IgD-negative memory B cell (primary cell): ENCODE data around the gene WIPF3. TPM values are rescaled to one million over a fixed set of nuclear protein-coding genes. Genes with fewer than 3 reads are reported as not detected.

Source experiments
- H3K27ac Mint-ChIP-seq, 3 donors: one replicate each; pipeline ENCODE4 v1.8.0; 2020 to 2022; ENCODE audit warnings: mild to moderate bottlenecking in 3 of 3, mixed read lengths in 3 of 3, moderate library complexity in 1 of 3
- H3K27me3 Mint-ChIP-seq: one replicate; pipeline ENCODE4 v1.8.0; 2021; ENCODE audit warnings: mixed read lengths
- H3K36me3 Mint-ChIP-seq: one replicate; pipeline ENCODE4 v1.8.0; 2020; ENCODE audit warnings: mild to moderate bottlenecking, mixed read lengths
- H3K4me1 Mint-ChIP-seq, 3 donors: one replicate each; pipeline ENCODE4 v1.8.0; 2020 to 2022; ENCODE audit warnings: mixed read lengths in 3 of 3, mild to moderate bottlenecking in 1 of 3
- H3K4me3 Mint-ChIP-seq, 4 donors: one replicate each; pipeline ENCODE4 v1.8.0; 2020 to 2022; ENCODE audit warnings: mild to moderate bottlenecking in 4 of 4, mixed read lengths in 4 of 4, moderate library complexity in 3 of 4
- H3K9me3 Mint-ChIP-seq, 3 donors: one replicate each; pipeline ENCODE4 v1.8.0; 2020 to 2021; ENCODE audit warnings: mixed read lengths in 3 of 3, mild to moderate bottlenecking in 1 of 3
- polyA plus RNA-seq: library from polyadenylated mRNA; unstranded; fragments of 300-500 nt; fragmentation: Illumina TruSeq; gene quantifications from one replicate; pipeline ENCODE4 v1.2.3, GENCODE V29; 2021

Gene WIPF3
- polyA plus RNA-seq, 1 donor from 2014 or later, result not detected

DNA sequence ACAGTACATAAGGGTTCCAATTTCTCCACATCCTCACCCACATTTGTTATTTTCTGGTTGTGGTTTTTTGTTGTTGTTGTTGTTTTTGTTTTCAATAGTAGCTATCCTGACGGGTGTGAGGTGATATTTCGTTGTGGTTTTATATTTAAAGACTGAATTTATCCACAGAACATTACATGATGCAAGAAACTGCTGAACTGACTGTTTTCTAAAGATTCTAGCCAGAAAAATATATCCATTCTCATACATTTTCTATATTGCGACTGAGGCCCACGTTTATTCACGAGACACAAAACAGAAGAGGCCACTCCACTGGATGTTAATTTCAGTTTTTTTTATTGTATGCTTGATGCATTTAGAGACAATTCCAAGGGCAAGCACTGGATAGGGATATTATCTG lies 113.5 kb downstream of the WIPF3 start:
- no peaks in the 10 kb centered on the region for H3K27me3 Mint-ChIP-seq
- H3K27ac Mint-ChIP-seq, result no peak overlapping the region
- H3K36me3 Mint-ChIP-seq, result peaks cover 6% of the 10 kb centered on the region
- no peaks in the 10 kb centered on the region for H3K4me1 Mint-ChIP-seq
- no peaks in the 10 kb centered on the region for H3K9me3 Mint-ChIP-seq
- H3K4me3 Mint-ChIP-seq, result no peak overlapping the region

DNA sequence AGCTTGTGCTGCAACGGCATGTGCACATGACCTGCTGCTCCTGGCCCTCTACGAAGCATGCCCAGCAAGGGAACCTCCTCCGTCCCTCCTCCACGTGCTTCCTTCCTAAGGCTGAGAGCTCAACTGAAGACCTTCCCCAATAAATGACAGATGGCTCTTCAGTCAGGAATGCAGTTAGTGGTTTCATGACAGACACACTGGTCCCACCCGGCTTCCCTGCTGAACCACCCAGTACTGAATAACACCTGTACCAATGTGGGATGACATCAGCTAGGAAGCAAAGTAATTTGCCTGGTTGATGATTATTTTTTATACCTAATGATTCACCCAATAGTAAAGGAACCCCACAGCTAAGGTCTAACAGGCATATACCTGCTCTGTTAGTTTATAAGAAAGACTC lies 114.2 kb downstream of the WIPF3 start:
- no peaks in the 10 kb centered on the region for H3K4me1 Mint-ChIP-seq
- no peaks in the 10 kb centered on the region for H3K27me3 Mint-ChIP-seq
- H3K27ac Mint-ChIP-seq, result no peak overlapping the region
- H3K4me3 Mint-ChIP-seq, result no peak overlapping the region
- no peaks in the 10 kb centered on the region for H3K9me3 Mint-ChIP-seq
- H3K36me3 Mint-ChIP-seq, result peaks cover 6% of the 10 kb centered on the region

DNA sequence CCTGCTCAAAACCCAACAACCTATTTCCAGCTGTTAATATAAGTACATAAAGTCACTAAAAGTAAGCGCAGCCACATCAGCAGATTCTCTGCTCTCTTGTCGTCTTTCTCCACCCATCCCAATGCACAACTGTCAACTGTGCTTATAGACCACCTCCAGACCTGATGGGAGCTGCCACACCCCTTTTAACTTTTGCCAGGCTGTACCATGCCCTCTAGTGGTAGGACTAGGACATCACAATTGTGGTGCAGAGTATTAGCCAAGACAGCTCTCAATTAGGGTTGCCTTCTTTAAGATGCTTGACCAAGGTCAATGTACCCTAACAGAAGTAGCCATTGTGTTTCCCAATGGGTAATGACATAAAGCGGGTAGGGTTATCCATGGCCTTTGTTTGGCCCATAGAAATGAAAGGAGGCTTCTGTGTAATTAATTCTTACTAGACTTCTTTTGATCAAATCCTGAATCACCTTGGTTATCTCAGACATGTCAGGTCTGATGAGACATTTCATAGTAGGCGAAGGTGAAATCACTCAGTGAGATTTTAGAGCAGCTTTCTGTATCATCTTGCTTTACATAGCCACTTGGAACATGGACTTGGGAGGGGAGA lies 115.2 kb downstream of the WIPF3 start:
- no peak overlapping the region for H3K27ac Mint-ChIP-seq
- H3K27me3 Mint-ChIP-seq, result no peaks in the 10 kb centered on the region
- no peak overlapping the region for H3K4me3 Mint-ChIP-seq
- H3K9me3 Mint-ChIP-seq, result no peaks in the 10 kb centered on the region
- peaks cover 6% of the 10 kb centered on the region for H3K36me3 Mint-ChIP-seq
- H3K4me1 Mint-ChIP-seq, result no peaks in the 10 kb centered on the region

DNA sequence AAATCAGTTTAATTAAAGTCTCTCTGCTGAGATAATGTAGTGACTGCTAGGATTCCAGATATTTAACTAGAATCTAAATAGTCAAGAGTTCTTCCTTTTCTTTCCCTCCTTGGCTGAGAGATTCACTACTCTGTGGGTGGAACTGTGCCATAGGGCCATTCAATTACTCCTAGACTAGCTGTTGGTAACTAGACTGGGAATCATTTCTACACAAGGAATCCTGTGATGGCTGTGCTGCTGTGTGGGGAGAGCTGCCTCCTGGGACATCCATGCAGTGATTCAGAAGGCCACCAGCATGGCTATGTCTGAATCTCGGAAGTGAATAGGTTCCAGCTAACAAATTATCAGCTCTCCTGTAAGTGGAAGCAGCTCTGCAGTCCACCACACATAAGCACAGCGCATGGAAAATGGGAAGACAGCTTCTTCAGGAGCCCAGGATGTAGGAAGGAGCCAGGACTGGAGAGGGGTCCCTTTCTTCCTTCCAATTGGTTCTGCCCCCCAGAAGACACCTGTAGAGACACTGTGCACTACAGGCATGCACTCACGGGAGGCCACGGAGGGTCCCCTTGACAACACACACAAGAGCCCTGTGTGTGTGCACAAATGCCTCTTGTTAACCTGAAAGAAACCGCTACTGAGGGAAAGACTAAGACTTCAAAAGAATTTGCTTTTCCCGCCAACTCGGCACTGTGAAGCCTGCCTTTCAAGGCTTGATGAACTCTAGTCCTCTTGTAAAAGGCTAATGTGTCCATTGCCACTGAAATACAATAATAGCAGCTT lies 116.8 kb downstream of the WIPF3 start:
- H3K9me3 Mint-ChIP-seq, result no peaks in the 10 kb centered on the region
- H3K4me3 Mint-ChIP-seq, result no peak overlapping the region
- H3K36me3 Mint-ChIP-seq, result peaks cover 6% of the 10 kb centered on the region
- no peaks in the 10 kb centered on the region for H3K4me1 Mint-ChIP-seq
- H3K27me3 Mint-ChIP-seq, result no peaks in the 10 kb centered on the region
- H3K27ac Mint-ChIP-seq, result no peak overlapping the region

DNA sequence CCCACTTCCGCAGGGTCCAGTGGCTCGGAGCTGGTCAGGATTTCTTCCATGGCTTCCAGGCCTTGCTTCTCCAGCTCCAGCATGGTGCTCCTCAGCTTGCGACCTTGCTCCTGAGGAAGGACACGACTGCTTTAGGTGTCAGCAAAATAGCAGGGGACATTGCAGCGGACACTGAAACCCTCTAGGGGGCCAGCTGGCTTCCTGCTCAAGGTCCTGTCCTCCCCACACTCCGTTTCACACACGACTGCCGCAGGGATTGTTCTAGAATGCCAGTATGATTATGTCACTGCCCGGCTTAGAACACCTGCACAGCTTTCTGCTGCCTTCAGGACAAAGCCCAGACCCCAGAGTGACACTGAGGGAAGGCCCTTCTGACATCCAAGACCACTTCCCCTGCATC lies 117.7 kb downstream of the WIPF3 start:
- no peaks in the 10 kb centered on the region for H3K4me1 Mint-ChIP-seq
- peaks cover 6% of the 10 kb centered on the region for H3K36me3 Mint-ChIP-seq
- H3K27me3 Mint-ChIP-seq, result no peaks in the 10 kb centered on the region
- no peaks in the 10 kb centered on the region for H3K9me3 Mint-ChIP-seq
- no peak overlapping the region for H3K4me3 Mint-ChIP-seq
- H3K27ac Mint-ChIP-seq, result peak overlapping the region in 1 of 3 donors; percentile 25

DNA sequence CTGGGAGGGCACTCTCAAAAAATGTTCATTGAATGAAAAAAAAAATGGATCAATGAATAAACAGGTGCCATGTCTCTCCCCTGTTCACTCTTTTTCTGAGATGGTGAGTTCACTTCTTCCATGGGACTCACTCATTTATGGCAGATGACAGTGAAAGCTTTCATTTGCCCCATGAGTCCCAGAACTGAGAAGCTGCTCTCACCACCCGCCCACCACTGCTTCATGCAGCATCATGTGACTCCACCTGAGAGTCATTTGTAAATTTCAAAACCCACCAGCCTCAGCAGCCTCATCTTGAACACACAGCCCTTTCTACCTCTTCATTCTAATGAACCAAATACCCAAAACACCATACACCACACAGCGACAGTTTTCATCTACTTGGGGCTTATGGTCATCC lies 118.4 kb downstream of the WIPF3 start:
- no peaks in the 10 kb centered on the region for H3K9me3 Mint-ChIP-seq
- peak overlapping the region in 1 of 3 donors; percentile 25 for H3K27ac Mint-ChIP-seq
- H3K27me3 Mint-ChIP-seq, result no peaks in the 10 kb centered on the region
- peaks cover 5% of the 10 kb centered on the region for H3K36me3 Mint-ChIP-seq
- no peak overlapping the region for H3K4me3 Mint-ChIP-seq
- H3K4me1 Mint-ChIP-seq, result no peaks in the 10 kb centered on the region

DNA sequence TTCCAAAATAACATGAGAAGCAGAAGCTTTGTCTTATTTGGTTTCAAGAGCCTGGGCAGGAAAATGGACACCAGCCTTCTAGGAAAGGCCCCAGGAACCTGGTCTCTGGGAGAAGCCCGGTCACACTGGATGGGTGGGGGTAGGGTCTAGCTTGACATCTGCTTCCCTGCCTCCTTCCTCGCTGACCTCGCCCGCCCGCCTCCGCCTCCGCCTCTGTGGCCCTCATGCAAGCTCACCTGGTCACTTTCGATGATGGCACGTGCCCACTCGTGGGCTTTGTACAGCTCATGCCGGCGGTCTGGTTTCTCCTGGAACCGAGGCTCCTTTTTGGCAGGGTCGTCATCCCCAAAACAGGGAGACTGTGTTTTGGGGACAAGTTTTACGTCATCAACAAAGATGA lies 119.9 kb downstream of the WIPF3 start:
- H3K27me3 Mint-ChIP-seq, result no peaks in the 10 kb centered on the region
- no peak overlapping the region for H3K4me3 Mint-ChIP-seq
- H3K4me1 Mint-ChIP-seq, result no peaks in the 10 kb centered on the region
- no peak overlapping the region for H3K27ac Mint-ChIP-seq
- peaks cover 4% of the 10 kb centered on the region for H3K36me3 Mint-ChIP-seq
- H3K9me3 Mint-ChIP-seq, result no peaks in the 10 kb centered on the region

DNA sequence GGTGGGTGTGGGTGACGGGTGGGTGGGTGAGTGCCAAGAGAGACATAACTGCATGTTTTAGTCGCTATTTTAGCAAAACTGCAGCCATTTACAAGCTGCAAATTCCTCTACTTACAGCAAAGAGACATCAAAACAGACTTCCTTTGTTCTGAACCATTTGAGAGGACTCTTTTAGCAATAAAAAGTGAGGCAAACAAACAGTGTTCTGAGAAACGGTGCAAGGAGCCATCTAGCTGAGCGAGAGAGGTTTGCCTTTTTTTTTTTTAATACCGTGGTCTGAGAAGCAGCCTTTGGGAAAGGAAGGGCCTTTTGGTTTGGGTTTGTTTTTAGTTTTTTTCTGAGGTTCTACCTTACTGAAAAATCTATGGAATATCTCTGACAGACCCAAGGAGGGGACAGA lies 120.4 kb downstream of the WIPF3 start:
- no peak overlapping the region for H3K27ac Mint-ChIP-seq
- no peaks in the 10 kb centered on the region for H3K9me3 Mint-ChIP-seq
- no peak overlapping the region for H3K4me3 Mint-ChIP-seq
- H3K4me1 Mint-ChIP-seq, result no peaks in the 10 kb centered on the region
- no peaks in the 10 kb centered on the region for H3K27me3 Mint-ChIP-seq
- H3K36me3 Mint-ChIP-seq, result peaks cover 4% of the 10 kb centered on the region

DNA sequence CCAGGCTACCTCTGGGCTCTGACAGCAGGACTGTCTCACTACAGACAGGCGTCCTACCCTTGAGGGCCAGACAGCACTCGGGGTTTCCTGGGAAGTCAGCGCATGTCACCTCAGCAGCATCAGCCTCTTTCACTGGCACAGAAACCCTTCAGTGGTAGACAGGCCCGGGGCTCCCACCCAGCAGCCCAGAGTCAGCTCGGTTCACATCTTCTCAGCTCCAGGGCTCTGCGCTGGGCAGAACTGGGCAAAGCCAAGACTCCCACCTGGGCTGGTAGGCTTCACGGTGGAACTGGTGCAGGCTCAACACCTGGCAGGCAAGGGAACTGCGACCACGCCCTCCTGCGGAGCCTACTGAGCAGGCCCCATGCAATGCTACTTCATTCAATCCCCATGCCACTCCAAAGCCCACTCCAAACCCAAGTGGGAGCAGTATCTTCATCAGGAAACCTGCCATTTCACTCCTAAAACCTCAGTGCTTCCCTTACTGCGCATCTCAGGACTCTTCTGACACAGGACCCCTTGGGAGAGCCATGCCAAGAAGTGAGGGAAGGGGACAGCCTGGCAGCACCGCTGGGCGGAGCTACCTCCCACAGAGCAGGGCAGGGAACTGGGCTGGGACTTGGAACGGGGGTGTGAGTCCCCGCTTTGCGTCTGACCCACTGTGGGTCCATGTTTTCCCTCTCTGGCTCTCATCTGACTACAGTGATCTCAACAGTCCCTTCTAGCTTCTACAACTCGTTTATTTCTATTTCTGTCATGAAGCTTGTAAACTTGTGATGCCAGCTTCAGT lies 122.9 kb downstream of the WIPF3 start:
- peaks cover 3% of the 10 kb centered on the region for H3K36me3 Mint-ChIP-seq
- no peaks in the 10 kb centered on the region for H3K27me3 Mint-ChIP-seq
- H3K4me3 Mint-ChIP-seq, result no peak overlapping the region
- H3K4me1 Mint-ChIP-seq, result peaks cover 0 to 2% (median 0%) of the 10 kb centered on the region in 3 donors
- no peaks in the 10 kb centered on the region for H3K9me3 Mint-ChIP-seq
- no peak overlapping the region for H3K27ac Mint-ChIP-seq

DNA sequence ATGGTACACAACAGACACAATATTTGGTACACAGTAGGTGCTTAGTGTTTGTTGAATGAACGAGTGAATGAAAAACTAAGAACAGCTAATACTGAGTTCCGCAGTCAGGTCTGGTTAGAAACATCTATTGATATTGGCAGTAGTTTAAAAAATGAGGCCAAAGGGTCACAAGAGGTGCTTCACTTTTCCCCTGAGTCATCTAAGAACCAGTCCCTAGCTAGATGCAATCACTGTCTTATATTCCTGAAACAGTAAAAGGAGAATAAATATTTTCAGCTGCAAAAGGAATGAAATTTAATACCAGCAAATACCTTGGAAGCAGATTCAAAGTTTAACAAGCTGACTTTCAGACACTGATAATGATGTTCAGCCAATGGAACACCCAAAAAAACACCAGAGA lies 128.8 kb downstream of the WIPF3 start:
- Mint-ChIP-seq H3K27me3 (no peaks in the 10 kb centered on the region), H3K4me1 (peaks cover 0 to 2% (median 0%) of the 10 kb centered on the region in 3 donors), H3K9me3 (no peaks in the 10 kb centered on the region), H3K36me3 (peaks cover 4% of the 10 kb centered on the region), H3K27ac (no peak overlapping the region), H3K4me3 (no peak overlapping the region)

DNA sequence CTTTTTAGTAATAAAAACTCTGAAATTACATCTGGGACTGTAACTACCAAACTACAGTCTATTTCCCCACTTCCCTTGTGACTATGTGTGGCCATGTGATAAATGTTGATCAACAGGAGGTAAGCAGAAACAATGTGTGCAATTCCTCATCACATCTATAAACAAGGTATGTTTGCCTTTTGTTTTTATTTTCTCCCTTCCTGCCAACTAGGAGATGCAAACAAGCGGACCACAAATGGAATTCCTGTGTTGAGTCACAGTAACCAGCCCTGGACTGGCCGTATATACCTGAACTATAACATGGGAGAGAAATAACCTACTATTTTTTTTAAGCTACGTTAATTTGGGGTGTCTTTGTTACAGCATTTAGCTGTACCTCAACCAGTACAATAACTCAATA lies 130.8 kb downstream of the WIPF3 start:
- H3K9me3 Mint-ChIP-seq, result no peaks in the 10 kb centered on the region
- no peak overlapping the region for H3K27ac Mint-ChIP-seq
- peaks cover 0 to 2% (median 0%) of the 10 kb centered on the region in 3 donors for H3K4me1 Mint-ChIP-seq
- peaks cover 7% of the 10 kb centered on the region for H3K36me3 Mint-ChIP-seq
- H3K27me3 Mint-ChIP-seq, result no peaks in the 10 kb centered on the region
- no peak overlapping the region for H3K4me3 Mint-ChIP-seq

DNA sequence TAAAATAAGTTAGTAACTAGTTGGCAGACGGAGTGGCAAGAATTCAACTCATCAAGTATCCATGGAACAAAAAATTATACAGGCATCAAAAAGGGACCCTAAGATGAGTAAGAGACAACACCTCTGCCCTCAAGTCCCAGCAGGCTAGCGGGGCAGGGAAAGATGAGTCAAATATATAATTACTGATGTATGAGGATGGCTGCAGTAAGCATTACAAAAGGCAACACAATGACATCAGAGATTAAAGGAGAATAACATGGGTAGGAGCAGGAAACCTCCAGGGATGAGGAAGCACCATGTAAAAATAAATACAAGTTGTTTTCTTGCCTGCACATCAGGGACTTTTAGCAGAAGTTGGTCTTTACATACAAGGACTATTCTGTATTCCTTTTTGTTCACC lies 133.9 kb downstream of the WIPF3 start:
- H3K27me3 Mint-ChIP-seq, result no peaks in the 10 kb centered on the region

DNA sequence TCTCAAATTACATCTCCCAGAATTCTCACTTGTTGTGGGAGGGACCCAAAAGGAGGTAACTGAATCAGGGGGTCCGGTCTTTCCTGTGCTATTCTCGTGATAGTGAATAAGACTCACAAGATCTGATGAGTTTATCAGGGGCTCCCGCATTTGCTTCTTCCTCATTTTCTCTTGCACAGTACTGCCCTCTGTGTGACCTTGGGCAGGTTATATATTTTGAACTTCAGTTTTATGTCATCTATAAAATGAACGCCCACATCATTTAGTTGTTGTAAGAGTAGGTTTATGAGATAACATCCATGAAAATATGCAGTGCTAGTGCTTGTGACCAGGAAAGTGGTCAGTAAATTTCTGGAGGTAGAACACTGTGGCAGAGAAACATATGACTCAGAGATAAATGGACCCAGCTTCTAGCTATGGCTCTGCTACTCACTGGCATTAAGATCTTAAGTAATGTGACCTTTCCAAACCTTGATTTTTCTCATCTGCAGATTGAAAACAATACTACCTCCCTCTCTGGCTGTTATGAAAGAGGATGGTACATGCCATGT lies 139.0 kb downstream of the WIPF3 start:
- Mint-ChIP-seq H3K9me3 (no peaks in the 10 kb centered on the region), H3K4me3 (no peak overlapping the region), H3K27ac (no peak overlapping the region), H3K36me3 (peaks cover 7% of the 10 kb centered on the region), H3K27me3 (no peaks in the 10 kb centered on the region), H3K4me1 (peaks cover 0 to 2% (median 0%) of the 10 kb centered on the region in 3 donors)

More for the DNA sequence above, 133.9 kb downstream of the WIPF3 start:
- no peak overlapping the region for H3K4me3 Mint-ChIP-seq
- H3K36me3 Mint-ChIP-seq, result peaks cover 7% of the 10 kb centered on the region
- H3K4me1 Mint-ChIP-seq, result no peaks in the 10 kb centered on the region
- no peak overlapping the region for H3K27ac Mint-ChIP-seq
- no peaks in the 10 kb centered on the region for H3K9me3 Mint-ChIP-seq

DNA sequence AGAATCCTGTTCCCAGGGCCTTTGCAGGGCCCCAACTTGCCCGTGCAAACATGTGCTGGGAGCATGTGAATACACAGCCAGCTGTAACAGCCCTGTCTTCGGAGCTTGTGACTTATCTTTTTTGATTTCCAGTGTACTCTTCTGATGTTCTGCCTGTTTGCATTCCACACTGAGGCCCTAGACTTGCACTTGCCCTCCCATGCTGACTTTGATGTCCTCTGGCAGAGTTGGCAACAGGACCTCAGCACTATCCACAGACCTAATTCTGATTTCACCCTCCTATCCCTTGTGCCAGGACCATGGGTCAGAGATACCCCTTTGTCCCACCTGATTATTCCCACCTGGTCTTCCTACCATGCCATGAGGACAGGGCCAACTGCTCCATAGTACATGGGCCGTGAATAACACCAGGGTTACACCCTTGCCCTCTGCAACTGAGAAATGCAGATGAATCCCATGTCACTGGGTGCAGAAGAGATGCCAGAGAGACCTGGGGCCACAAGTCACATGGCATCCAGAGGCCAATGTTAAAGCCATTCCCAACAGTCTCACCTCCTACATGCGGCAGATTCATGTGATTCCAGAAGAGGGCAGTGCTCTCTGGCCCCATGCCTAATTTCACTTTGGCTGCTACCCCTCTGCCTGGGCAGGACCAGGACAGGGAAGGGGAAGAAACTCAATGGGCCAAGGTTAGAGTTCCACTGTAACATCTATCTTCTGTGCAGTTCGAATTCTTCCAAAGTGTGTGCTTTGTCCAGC lies 140.3 kb downstream of the WIPF3 start:
- Mint-ChIP-seq H3K36me3 (peaks cover 9% of the 10 kb centered on the region), H3K27ac (peak overlapping the region in 1 of 3 donors; percentile 13), H3K4me1 (peaks cover 0 to 2% (median 0%) of the 10 kb centered on the region in 3 donors), H3K4me3 (no peak overlapping the region), H3K9me3 (no peaks in the 10 kb centered on the region), H3K27me3 (no peaks in the 10 kb centered on the region)
